GM12892 (cell line): Measurements from ENCODE around the gene EEF2K.

Experiments used
- POLR2A ChIP-seq: IDR thresholded peaks from 2 replicates; pipeline ENCODE4 v1.6.1; 2011; ENCODE audit warnings: low read depth, low read length, control low read depth
- POLR2AphosphoS5 ChIP-seq: IDR thresholded peaks from 2 replicates; pipeline ENCODE4 v1.6.1; 2011; ENCODE audit warnings: low read depth, low read length, control low read depth

DNA sequence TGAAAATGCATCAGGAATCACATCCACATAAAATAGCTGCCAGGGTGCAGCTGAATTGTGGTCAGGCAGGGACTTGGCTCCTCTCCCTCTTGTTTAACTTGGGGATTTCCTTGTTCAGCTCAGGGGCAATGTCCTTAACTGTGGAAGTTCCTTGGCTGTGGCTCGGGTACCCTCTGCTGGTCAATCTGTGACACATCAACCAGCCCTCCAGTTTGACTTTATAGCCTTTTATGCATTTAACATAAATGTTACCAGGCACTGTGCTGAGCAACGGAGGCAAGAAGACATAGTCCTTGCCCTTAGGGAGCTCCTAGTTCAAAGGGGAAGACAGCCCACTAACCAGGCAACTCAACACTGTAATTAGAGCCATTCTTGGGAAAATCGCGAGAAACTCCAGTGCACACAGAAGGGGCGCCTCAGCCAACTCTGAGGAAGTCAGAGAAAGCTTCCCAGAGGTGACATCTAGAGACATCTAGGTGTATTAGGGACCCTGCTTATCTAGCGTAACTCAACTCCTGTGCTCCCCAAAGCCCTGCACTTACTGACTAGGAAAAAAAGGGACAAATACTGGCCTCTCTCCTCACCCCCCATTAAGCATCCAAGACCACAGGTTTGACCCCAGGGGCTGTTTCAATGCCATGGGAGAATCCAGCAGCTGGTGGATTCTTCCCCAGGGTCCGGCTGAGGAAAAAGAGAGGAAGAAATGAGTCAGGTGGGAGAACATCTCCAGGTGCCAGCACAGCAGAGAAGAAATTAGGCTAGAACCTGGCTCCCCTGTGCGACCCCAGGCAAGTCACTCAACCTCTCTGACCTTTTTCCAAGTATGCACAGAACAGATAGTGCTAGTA lies 17.3 kb upstream of the EEF2K start:
- no peak for TF ChIP-seq POLR2A
- TF ChIP-seq POLR2AphosphoS5, result no peak
